AG09319 (cell line): ENCODE measurements around the gene RBCK1.

Experiments used
- DNase-seq: peaks from one replicate; pipeline ENCODE4 v3.0.0-alpha.2; 2010; ENCODE audit warnings: low read depth; ENCODE audit errors: extremely low read depth
- CTCF ChIP-seq: IDR thresholded peaks from 2 replicates; pipeline ENCODE4 v1.5.1; 2011; ENCODE audit warnings: low read depth, mild to moderate bottlenecking, inconsistent platforms, low read length, moderate library complexity

The RBCK1 gene

GRCh38 chr20:397432-398237, 10.5 kb upstream of the RBCK1 start:
- DNase-seq: no peak
- TF ChIP-seq CTCF: no peak

- DNase-seq: no peak
- TF ChIP-seq CTCF: no peak
Observed at GRCh38 chr20:399182-399707, 8.9 kb upstream of the RBCK1 start.

GRCh38 chr20:400128-400453, 8.0 kb upstream of the RBCK1 start:
- TF ChIP-seq CTCF: no peak
- no peak for DNase-seq

- DNase-seq: no peak
- TF ChIP-seq CTCF: no peak
Observed at GRCh38 chr20:400454-401275, 7.4 kb upstream of the RBCK1 start.

DNA sequence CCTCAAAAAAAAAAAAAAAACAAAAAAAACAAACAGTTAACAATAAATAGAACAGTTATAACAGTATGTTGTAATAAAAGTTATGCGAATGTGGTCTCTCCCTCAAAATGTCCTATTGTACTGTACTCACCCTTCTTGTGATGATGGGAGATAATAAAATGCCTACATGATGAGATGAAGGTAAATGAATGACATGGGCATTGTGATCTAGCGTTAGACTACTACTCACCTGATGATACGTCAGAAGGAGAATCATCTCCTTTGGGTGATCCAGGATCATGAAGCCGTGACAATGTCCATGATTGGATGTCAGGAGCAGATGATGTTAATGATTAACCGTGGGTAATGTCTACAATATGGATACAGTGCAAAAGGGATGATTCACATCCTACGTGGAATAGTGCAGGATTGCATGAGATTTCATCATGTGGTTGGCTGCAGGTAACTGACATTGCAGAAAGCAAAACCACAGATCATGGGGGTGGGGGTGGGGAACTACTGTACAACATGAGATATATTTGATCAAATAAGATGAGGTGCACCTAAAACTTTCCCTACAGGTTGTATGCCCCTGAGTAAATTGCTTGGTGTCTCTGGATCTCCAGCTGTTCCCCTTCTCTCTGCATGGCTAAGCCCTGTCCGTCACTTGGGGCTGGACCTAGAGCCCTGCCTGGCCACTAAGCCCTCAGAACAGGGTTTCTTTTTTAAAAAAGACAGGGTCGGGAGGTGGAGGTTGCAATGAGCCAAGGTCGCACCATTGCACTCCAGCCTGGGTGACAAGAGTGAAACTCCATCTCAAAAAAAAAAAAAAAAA, 6.2 kb upstream of the RBCK1 start:
- TF ChIP-seq CTCF: no peak
- no peak for DNase-seq

DNA sequence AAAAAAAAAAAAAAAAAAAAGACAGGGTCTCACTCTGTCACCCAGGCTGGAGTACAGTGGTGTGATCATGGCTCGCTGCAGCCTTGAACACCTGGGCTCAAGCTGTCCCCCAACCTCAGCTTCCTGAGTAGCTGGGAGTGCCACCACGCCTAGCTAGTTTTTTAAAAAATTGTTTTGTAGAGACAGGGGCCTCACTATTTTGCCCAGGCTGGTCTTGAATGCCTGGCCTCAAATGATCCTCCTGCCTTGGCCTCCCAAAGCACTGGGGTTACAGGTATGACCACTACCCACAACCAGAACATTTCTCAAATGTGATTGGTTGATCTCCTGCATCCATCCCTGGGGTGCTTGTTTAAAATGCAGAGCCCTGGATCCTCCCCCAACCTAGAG, 5.6 kb upstream of the RBCK1 start:
- TF ChIP-seq CTCF: no peak
- DNase-seq: no peak
